DND-41 (cell line): ENCODE results near the gene B3GALNT2.

Experiments
- EZH2 ChIP-seq: IDR thresholded peaks from 3 replicates; pipeline ENCODE4 v1.6.1; 2012; ENCODE audit warnings: borderline replicate concordance, low read depth, mild to moderate bottlenecking, moderate library complexity, low read length, inconsistent platforms; ENCODE audit not compliant: severe bottlenecking
- TF ChIP-seq, protein P1 (sequence below): IDR thresholded peaks from 2 replicates; pipeline ENCODE4 v1.5.1; 2012; ENCODE audit warnings: borderline replicate concordance, low read length, moderate library complexity, mild to moderate bottlenecking; ENCODE audit not compliant: poor library complexity, severe bottlenecking; ENCODE audit errors: extremely low read depth

- no peak for TF ChIP-seq EZH2
- TF ChIP-seq, protein P1, sequence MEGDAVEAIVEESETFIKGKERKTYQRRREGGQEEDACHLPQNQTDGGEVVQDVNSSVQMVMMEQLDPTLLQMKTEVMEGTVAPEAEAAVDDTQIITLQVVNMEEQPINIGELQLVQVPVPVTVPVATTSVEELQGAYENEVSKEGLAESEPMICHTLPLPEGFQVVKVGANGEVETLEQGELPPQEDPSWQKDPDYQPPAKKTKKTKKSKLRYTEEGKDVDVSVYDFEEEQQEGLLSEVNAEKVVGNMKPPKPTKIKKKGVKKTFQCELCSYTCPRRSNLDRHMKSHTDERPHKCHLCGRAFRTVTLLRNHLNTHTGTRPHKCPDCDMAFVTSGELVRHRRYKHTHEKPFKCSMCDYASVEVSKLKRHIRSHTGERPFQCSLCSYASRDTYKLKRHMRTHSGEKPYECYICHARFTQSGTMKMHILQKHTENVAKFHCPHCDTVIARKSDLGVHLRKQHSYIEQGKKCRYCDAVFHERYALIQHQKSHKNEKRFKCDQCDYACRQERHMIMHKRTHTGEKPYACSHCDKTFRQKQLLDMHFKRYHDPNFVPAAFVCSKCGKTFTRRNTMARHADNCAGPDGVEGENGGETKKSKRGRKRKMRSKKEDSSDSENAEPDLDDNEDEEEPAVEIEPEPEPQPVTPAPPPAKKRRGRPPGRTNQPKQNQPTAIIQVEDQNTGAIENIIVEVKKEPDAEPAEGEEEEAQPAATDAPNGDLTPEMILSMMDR: no peak
These were observed 1.4 kb downstream of the B3GALNT2 start for GRCh38 chr1:235502601-235503402.
